ENCODE measurements around the gene GIPC1.

- TF ChIP-seq REST (IDR thresholded peaks at IDR 0.05; ENCODE audit: borderline replicate concordance) (no peak), REST (CRISPR knock-in tag; IDR thresholded peaks at IDR 0.05; ENCODE audit: low read depth) (no peak), CTCF (IDR thresholded peaks at IDR 0.05 in 2 of 3, conservative IDR thresholded peaks at IDR 0.05 in 1 of 3; ENCODE audit: insufficient read depth in 2 of 3, low read depth in 1 of 3, low read length in 3 of 3) (no peak), ZNF644 (tag; IDR thresholded peaks at IDR 0.05; ENCODE audit: low read depth) (no peak)
These were observed 28.5 kb downstream of the GIPC1 start for GRCh38 chr19:14467391-14467790.

All from K562 (cell line).